Islet precursor cell (in vitro differentiated cells): Measurements from ENCODE around the gene B4GALT3.
"Not testable (repeated sequence)": the region's sequence is repeated elsewhere in the genome, so short reads cannot be mapped to it uniquely, and the experiment has no call there.

Experiments used
- DNase-seq: peaks from one replicate; pipeline ENCODE4 v3.0.0-alpha.2; 2018

B4GALT3 gene

GRCh38 chr1:161177112-161177935, at the start of gene B4GALT3:
Gene B4GALT3 (minus strand): TSS chr1:161177507. CDS start chr1:161176060, 1,447 bp downstream.
- DNase-seq, result peak; percentile 96

- DNase-seq, result no peak
Observed at GRCh38 chr1:161226759-161227158, 49.5 kb upstream of the B4GALT3 start.

GRCh38 chr1:161226320-161226711, 49.0 kb upstream of the B4GALT3 start:
- no peak for DNase-seq

GRCh38 chr1:161225534-161226319, 48.4 kb upstream of the B4GALT3 start, which contains the start of gene TOMM40L:
Gene TOMM40L (plus strand): TSS chr1:161226060. CDS start chr1:161226490, 430 bp downstream.
- DNase-seq, result peak; percentile 98

- DNase-seq, result no peak
Observed at GRCh38 chr1:161225178-161225533, 47.8 kb upstream of the B4GALT3 start.

- DNase-seq, result not testable (repeated sequence)
Observed at GRCh38 chr1:161224695-161225087, 47.4 kb upstream of the B4GALT3 start.

- no peak for DNase-seq
Observed at GRCh38 chr1:161223805-161224694, 46.7 kb upstream of the B4GALT3 start.

GRCh38 chr1:161222175-161223019, 45.1 kb upstream of the B4GALT3 start:
- DNase-seq, result no peak

- DNase-seq, result peak; percentile 49
Observed at GRCh38 chr1:161220002-161220401, 42.7 kb upstream of the B4GALT3 start.

- peak; percentile 32 for DNase-seq
Observed at GRCh38 chr1:161219078-161219892, 42.0 kb upstream of the B4GALT3 start.

GRCh38 chr1:161218301-161219077, 41.2 kb upstream of the B4GALT3 start:
- DNase-seq, result no peak

- DNase-seq, result no peak
Observed at GRCh38 chr1:161217831-161218230, 40.5 kb upstream of the B4GALT3 start.

- peak; percentile 79 for DNase-seq
Observed at GRCh38 chr1:161216945-161217712, 39.8 kb upstream of the B4GALT3 start.

GRCh38 chr1:161215076-161215475, 37.8 kb upstream of the B4GALT3 start, which contains the start of gene FCER1G:
Gene FCER1G (plus strand): TSS chr1:161215295. CDS start chr1:161215322, 27 bp downstream.
- DNase-seq, result no peak

GRCh38 chr1:161214369-161214768, 37.1 kb upstream of the B4GALT3 start:
- DNase-seq, result no peak

- DNase-seq, result peak; percentile 92
Observed at GRCh38 chr1:161209790-161210409, 32.6 kb upstream of the B4GALT3 start.

GRCh38 chr1:161207173-161207572, 29.9 kb upstream of the B4GALT3 start:
- no peak for DNase-seq

GRCh38 chr1:161206411-161207140, 29.3 kb upstream of the B4GALT3 start:
- no peak for DNase-seq
